ENCODE data around the gene APLP1.

DNA sequence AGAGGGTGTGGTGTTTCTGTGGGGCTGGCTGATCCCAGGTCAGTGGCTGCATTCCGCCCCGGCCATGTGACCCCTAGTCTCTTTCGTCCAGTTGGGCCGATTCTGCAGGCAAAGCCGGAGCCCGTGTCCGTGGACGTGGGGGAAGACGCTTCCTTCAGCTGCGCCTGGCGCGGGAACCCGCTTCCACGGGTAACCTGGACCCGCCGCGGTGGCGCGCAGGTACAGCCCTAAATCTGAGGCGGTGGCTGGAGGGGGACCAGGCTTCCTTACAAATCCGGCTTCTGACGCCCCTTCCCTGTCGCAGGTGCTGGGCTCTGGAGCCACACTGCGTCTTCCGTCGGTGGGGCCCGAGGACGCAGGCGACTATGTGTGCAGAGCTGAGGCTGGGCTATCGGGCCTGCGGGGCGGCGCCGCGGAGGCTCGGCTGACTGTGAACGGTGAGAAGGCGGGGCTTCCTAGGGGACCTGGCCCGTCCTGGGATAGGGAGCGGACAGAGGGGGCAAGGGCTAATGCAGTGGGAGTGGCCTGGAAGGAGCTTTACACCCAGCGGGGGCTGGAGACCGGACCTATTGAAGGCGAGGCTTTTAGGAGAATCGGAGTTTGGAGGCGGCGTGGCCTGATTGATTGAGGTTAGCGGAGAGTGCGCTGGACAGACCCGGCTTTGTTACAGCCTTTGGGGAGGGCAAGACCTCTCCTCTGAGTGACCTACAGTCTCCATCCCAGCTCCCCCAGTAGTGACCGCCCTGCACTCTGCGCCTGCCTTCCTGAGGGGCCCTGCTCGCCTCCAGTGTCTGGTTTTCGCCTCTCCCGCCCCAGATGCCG is 7.3 kb upstream of the APLP1 start:
- TF ChIP-seq, protein P1, sequence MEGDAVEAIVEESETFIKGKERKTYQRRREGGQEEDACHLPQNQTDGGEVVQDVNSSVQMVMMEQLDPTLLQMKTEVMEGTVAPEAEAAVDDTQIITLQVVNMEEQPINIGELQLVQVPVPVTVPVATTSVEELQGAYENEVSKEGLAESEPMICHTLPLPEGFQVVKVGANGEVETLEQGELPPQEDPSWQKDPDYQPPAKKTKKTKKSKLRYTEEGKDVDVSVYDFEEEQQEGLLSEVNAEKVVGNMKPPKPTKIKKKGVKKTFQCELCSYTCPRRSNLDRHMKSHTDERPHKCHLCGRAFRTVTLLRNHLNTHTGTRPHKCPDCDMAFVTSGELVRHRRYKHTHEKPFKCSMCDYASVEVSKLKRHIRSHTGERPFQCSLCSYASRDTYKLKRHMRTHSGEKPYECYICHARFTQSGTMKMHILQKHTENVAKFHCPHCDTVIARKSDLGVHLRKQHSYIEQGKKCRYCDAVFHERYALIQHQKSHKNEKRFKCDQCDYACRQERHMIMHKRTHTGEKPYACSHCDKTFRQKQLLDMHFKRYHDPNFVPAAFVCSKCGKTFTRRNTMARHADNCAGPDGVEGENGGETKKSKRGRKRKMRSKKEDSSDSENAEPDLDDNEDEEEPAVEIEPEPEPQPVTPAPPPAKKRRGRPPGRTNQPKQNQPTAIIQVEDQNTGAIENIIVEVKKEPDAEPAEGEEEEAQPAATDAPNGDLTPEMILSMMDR (IDR thresholded peaks at IDR 0.05), result no peak
- no peak for TF ChIP-seq POLR2A (IDR thresholded peaks at IDR 0.05)

Measured in ovary (tissue), 3 donors.